Measurements from ENCODE around the gene WDR44. TPM values are rescaled to one million over a fixed set of nuclear protein-coding genes. Genes with fewer than 3 reads are reported as not detected.
A peak's percentile ranks its signal among the peaks of the same experiment; 100 is the strongest.

WDR44 gene
- total and polyA plus RNA-seq, 2 of the 13 experiments (the other 11 are each of a cell fraction or from before 2014, with no cell fraction given): 2.2 to 4.3 TPM

- Histone ChIP-seq H3K4me1 (ENCODE audit: insufficient read depth, low read length) (peaks cover 15% of the 10 kb centered on the region), H3K79me2 (ENCODE audit: insufficient read depth, low read length) (peaks cover 10% of the 10 kb centered on the region), H2AFZ (ENCODE audit: low read length) (no peak overlapping the region), H3K36me3 (replicated peaks in 1 of 2; ENCODE audit: control insufficient read depth in 1 of 2, insufficient read depth in 2 of 2, low read length in 2 of 2) (no peaks in the 10 kb centered on the region), H3K27ac (ENCODE audit: extremely low read length, insufficient read depth, low read length) (no peak overlapping the region), H4K20me1 (ENCODE audit: insufficient read depth, low read length) (no peaks in the 10 kb centered on the region), H3K9ac (ENCODE audit: insufficient read depth, low read depth, low read length) (no peak overlapping the region), H3K4me3 (replicated peaks in 1 of 3; ENCODE audit: insufficient read depth in 1 of 3, low read depth in 2 of 3, low read length in 3 of 3) (no peak overlapping the region), H3K9me3 (ENCODE audit: low read length) (no peaks in the 10 kb centered on the region), H3K27me3 (ENCODE audit: control insufficient read depth in 1 of 2, insufficient read depth in 2 of 2, low read length in 2 of 2) (no peaks in the 10 kb centered on the region), H3K4me2 (ENCODE audit: low read depth, low read length) (no peak overlapping the region)
- DNase-seq (ENCODE audit: low spot score) (no peak), FAIRE-seq (no peak), ATAC-seq (peak; percentile 53; the same call in 2 of the 3 replicates)
- BruUV-seq (replicated peaks): no TSS peak
- ChIA-PET CTCF (ENCODE audit: low intra/inter-chr PET ratio, low total read pairs) (no interaction called here), POLR2A (no interaction called here)
- intact Hi-C loops (cut with micrococcal nuclease; ENCODE audit: unreplicated experiment) (no loop called here), in situ Hi-C loops (cut with HindIII; ENCODE audit: extremely low pct_ligation_motif_present, low pct_unique_long_range_greater_than_20kb) (no loop called here)
- WGBS (ENCODE audit: low lambda C conversion rate): 100% methylated on average over 2 of the region's 2 CpGs
- TF ChIP-seq PHF8 (CRISPR knock-in tag; IDR thresholded peaks at IDR 0.05) (no peak), XBP1 (CRISPR knock-in tag; IDR thresholded peaks at IDR 0.05) (no peak), U2AF2 (IDR thresholded peaks at IDR 0.05; ENCODE audit: low read depth, low read length) (no peak), MEIS2 (CRISPR knock-in tag; IDR thresholded peaks at IDR 0.05) (no peak), SNRNP70 (IDR thresholded peaks at IDR 0.05; ENCODE audit: low read depth, low read length) (no peak), PRMT3 (CRISPR knock-in tag; IDR thresholded peaks at IDR 0.05; ENCODE audit: borderline replicate concordance, low read depth) (no peak), DR1 (CRISPR knock-in tag; IDR thresholded peaks at IDR 0.05) (no peak), HMGA1 (CRISPR knock-in tag; conservative IDR thresholded peaks at IDR 0.05) (no peak), MTA1 (CRISPR knock-in tag; IDR thresholded peaks at IDR 0.05; ENCODE audit: borderline replicate concordance) (no peak), ZNF549 (CRISPR knock-in tag; IDR thresholded peaks at IDR 0.05) (no peak), SCMH1 (CRISPR knock-in tag; IDR thresholded peaks at IDR 0.05; ENCODE audit: borderline replicate concordance) (no peak), RBM22 (optimal IDR thresholded peaks at IDR 0.05; ENCODE audit: low read length) (no peak), MAF1 (CRISPR knock-in tag; IDR thresholded peaks at IDR 0.05; ENCODE audit: borderline replicate concordance) (no peak), ZNF329 (CRISPR knock-in tag; IDR thresholded peaks at IDR 0.05; ENCODE audit: low read depth) (no peak), SP5 (CRISPR knock-in tag; IDR thresholded peaks at IDR 0.05; ENCODE audit: borderline replicate concordance, low read depth) (no peak), NFYC (CRISPR knock-in tag; IDR thresholded peaks at IDR 0.05) (no peak), TFE3 (CRISPR knock-in tag; IDR thresholded peaks at IDR 0.05) (no peak), ZIK1 (CRISPR knock-in tag; IDR thresholded peaks at IDR 0.05; ENCODE audit: borderline replicate concordance, low read depth) (no peak)
These were observed 9.5 kb downstream of the WDR44 start for GRCh38 chrX:118355225-118355920.

All from HepG2 (cell line).